Neural cell (in vitro differentiated cells): ENCODE results near the gene SAMD8.

Experiments
- CTCF ChIP-seq: fragments of 450-650 bp; IDR thresholded peaks from 2 replicates; pipeline ENCODE4 v1.5.1; 2014; ENCODE audit warnings: antibody characterized with exemption, mild to moderate bottlenecking, moderate library complexity; ENCODE audit not compliant: poor library complexity, severe bottlenecking
- EP300 ChIP-seq: fragments of 450-650 bp; conservative IDR thresholded peaks from 2 replicates; pipeline ENCODE4 v1.6.1; 2014; ENCODE audit warnings: antibody characterized with exemption, mild to moderate bottlenecking, moderate library complexity; ENCODE audit not compliant: poor library complexity, severe bottlenecking
- MXI1 ChIP-seq: fragments of 450-650 bp; conservative IDR thresholded peaks from 2 replicates; pipeline ENCODE4 v1.6.1; 2014; ENCODE audit warnings: antibody characterized with exemption, mild to moderate bottlenecking; ENCODE audit not compliant: poor library complexity, severe bottlenecking
- RAD21 ChIP-seq: fragments of 450-650 bp; conservative IDR thresholded peaks from 2 replicates; pipeline ENCODE4 v1.6.1; 2014; ENCODE audit warnings: antibody characterized with exemption, mild to moderate bottlenecking, moderate library complexity

DNA sequence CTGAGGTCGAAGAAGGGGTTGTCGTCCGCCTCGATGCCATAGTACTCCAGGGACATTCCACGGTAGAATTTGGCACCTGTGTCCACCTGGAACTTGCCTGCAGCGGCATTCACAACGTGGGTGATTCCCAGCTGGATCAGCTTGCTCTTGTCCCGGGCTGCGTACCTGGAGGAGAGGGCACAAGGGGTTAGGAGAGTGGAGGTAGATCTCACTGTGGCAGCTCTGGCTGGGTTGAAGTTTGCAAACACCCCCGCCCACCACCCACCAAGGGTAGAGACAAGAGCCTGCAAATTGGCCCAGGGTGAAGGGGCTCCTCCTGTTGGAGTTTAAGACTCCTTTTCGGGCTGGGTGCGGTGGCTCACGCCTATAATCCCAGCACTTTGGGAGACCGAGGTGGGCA, 15.8 kb upstream of the SAMD8 start:
- TF ChIP-seq CTCF (no peak), RAD21 (no peak), EP300 (no peak), MXI1 (no peak)
